Mesodermal cell (in vitro differentiated cells): ENCODE data around the gene KRT73.

Experiments
- H3K27ac ChIP-seq: 2 replicates; pipeline ENCODE4 v1.7.0; 2013; ENCODE audit warnings: mild to moderate bottlenecking, low read depth, low read length, moderate library complexity; ENCODE audit not compliant: severe bottlenecking
- H3K36me3 ChIP-seq: 2 replicates; pipeline ENCODE4 v1.7.1; 2013; ENCODE audit warnings: mild to moderate bottlenecking, low read length, moderate library complexity; ENCODE audit not compliant: control insufficient read depth, insufficient read depth
- H3K4me1 ChIP-seq: one replicate; pipeline ENCODE4 v1.7.1; 2013; ENCODE audit warnings: mild to moderate bottlenecking, low read length; ENCODE audit not compliant: insufficient read depth, control insufficient read depth, poor library complexity, severe bottlenecking
- H3K4me3 ChIP-seq: 2 replicates; pipeline ENCODE4 v1.7.0; 2013; ENCODE audit warnings: low read length, control low read depth, mild to moderate bottlenecking; ENCODE audit not compliant: insufficient read depth, poor library complexity, severe bottlenecking; ENCODE audit errors: extremely low read depth
- H3K9me3 ChIP-seq: 2 replicates; pipeline ENCODE4 v1.7.1; 2013; ENCODE audit warnings: mild to moderate bottlenecking, low read length, moderate library complexity; ENCODE audit not compliant: control insufficient read depth
- WGBS, 2 experiments: methylation state at CpG; one replicate each; pipeline ENCODE4 v1.1.5; 2013; ENCODE audit warnings: missing lambda C conversion rate in 2 of 2; ENCODE audit not compliant: insufficient coverage in 2 of 2; 5-methylcytosine and 5-hydroxymethylcytosine counted together

The KRT73 gene

GRCh38 chr12:52618866-52619265 is 507 bp upstream of the KRT73 start:
- H3K27ac ChIP-seq: no peak overlapping the region
- H3K4me3 ChIP-seq: no peak overlapping the region
- H3K36me3 ChIP-seq: no peaks in the 10 kb centered on the region
- H3K9me3 ChIP-seq: no peaks in the 10 kb centered on the region
- H3K4me1 ChIP-seq: no peaks in the 10 kb centered on the region
- WGBS, 2 experiments: 81 to 100% methylated on average over 1 of the region's 2 CpGs

DNA sequence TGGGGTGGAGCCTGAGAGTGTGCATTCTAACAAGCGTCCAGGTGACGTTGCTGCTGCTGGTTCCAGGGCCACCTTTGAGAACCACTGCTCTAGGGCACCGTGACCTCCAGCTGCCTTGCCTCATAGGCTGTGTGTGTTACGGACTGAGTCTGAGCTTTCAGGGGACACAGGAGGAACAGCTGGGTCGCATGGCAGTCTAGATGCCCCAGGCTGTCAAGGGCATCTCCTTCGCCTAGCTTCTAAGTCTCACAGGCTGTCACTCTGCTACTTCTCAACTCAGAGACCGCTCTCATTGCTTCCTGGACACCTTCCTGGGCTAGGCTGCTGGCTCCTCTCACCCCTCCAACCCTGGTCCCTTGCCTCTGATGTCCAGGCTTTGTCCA is 965 bp downstream of the KRT73 start:
- no peaks in the 10 kb centered on the region for H3K9me3 ChIP-seq
- H3K36me3 ChIP-seq: no peaks in the 10 kb centered on the region
- H3K4me1 ChIP-seq: peaks cover 5% of the 10 kb centered on the region
- 85 to 91% methylated on average over 7 of the region's 7 CpGs for WGBS, 2 experiments
- H3K4me3 ChIP-seq: no peak overlapping the region
- H3K27ac ChIP-seq: no peak overlapping the region

- Histone ChIP-seq H3K36me3 (no peaks in the 10 kb centered on the region), H3K27ac (no peak overlapping the region), H3K9me3 (no peaks in the 10 kb centered on the region), H3K4me3 (no peak overlapping the region), H3K4me1 (peaks cover 5% of the 10 kb centered on the region)
- 89% methylated on average over 10 of the region's 10 CpGs for WGBS, 2 experiments
These were observed 1.5 kb downstream of the KRT73 start for GRCh38 chr12:52616680-52617402.

DNA sequence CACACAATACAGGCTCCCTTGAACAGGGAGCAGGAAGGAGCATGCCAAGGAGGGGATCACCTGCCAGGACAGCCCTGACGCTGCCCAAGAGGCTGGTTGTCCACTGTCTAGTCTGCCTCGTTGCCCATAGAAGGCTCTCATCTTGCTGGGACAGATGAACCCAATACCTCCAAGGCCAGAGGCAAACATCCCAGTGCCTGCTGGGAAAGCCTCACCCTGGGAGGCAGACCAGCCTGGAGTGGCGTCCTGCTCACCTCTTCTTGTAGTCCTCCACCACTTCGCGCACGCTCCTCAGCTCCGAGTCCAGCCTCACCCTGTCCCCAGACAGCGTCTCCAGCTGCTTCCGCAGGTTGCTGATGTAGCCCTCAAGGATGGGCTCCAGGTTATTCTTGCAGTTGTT is 2.4 kb downstream of the KRT73 start:
- Histone ChIP-seq H3K27ac (no peak overlapping the region), H3K4me1 (peaks cover 5% of the 10 kb centered on the region), H3K4me3 (no peak overlapping the region), H3K36me3 (no peaks in the 10 kb centered on the region), H3K9me3 (no peaks in the 10 kb centered on the region)
- 86 to 96% methylated on average over 8 to 9 of the region's 9 CpGs for WGBS, 2 experiments

- WGBS, 2 experiments: no CpG with 5 or more reads among the region's 6 CpGs
- Histone ChIP-seq H3K9me3 (no peaks in the 10 kb centered on the region), H3K4me3 (no peak overlapping the region), H3K4me1 (peaks cover 5% of the 10 kb centered on the region), H3K36me3 (no peaks in the 10 kb centered on the region), H3K27ac (no peak overlapping the region)
These were observed 3.0 kb downstream of the KRT73 start for GRCh38 chr12:52615208-52615868.

DNA sequence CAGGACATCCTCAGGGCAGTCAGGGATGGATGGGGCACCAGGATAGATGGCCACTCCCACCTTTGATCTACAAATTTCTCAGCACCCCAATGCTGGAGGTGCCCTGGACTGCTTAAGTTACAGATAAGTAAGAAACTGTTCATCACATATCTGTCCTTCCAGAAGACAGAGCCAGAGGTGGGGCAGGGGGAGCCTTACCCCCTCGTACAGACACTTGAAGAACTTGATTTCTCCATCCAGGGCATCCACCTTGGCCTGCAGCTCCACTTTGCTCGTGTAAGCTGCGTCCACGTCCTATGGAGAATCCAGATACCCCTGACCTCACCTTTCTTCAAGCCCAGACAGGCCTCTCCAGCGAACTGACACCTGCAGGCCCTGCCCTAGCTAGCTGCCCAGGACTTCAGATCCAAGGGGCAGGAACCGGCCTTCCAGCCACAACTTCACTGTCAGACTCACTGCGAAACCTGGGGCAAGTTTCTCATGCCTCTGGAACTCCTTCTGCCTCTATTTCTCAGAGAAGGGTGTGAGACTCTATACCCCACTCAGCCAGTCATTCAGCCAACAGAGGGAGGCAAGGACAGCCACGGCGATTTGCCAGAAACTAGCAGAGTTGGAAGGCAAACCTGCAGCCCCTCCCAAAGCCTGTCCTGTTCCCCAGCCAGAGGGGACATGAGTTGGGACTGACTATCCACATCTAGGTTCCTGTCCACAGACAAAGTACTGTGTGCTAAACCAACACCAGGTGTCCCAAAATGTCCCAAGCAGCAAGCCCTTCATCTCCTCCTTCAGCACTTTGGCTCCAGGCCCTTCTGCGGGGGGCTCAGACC is 3.8 kb downstream of the KRT73 start:
- Histone ChIP-seq H3K36me3 (no peaks in the 10 kb centered on the region), H3K4me1 (peaks cover 5% of the 10 kb centered on the region), H3K27ac (no peak overlapping the region), H3K4me3 (no peak overlapping the region), H3K9me3 (no peaks in the 10 kb centered on the region)
- 90 to 93% methylated on average over 7 to 10 of the region's 10 CpGs for WGBS, 2 experiments

GRCh38 chr12:52613384-52614030 is 4.9 kb downstream of the KRT73 start:
- 94 to 97% methylated on average over 9 of the region's 9 CpGs for WGBS, 2 experiments
- H3K4me3 ChIP-seq: no peak overlapping the region
- no peak overlapping the region for H3K27ac ChIP-seq
- H3K9me3 ChIP-seq: no peaks in the 10 kb centered on the region
- peaks cover 5% of the 10 kb centered on the region for H3K4me1 ChIP-seq
- H3K36me3 ChIP-seq: no peaks in the 10 kb centered on the region

GRCh38 chr12:52612431-52613383 is 5.7 kb downstream of the KRT73 start:
- no peak overlapping the region for H3K4me3 ChIP-seq
- 78 to 83% methylated on average over 3 to 4 of the region's 5 CpGs for WGBS, 2 experiments

GRCh38 chr12:52611080-52611468 is 7.3 kb downstream of the KRT73 start:
- Histone ChIP-seq H3K27ac (no peak overlapping the region), H3K9me3 (no peaks in the 10 kb centered on the region), H3K4me3 (no peak overlapping the region), H3K36me3 (no peaks in the 10 kb centered on the region), H3K4me1 (peaks cover 5% of the 10 kb centered on the region)
- 88 to 96% methylated on average over 3 to 4 of the region's 6 CpGs for WGBS, 2 experiments

More at GRCh38 chr12:52612431-52613383, 5.7 kb downstream of the KRT73 start:
- Histone ChIP-seq H3K4me1 (peaks cover 5% of the 10 kb centered on the region), H3K36me3 (no peaks in the 10 kb centered on the region), H3K27ac (no peak overlapping the region), H3K9me3 (no peaks in the 10 kb centered on the region)
